Measurements from ENCODE around the gene ZFX. TPM values are rescaled to one million over a fixed set of nuclear protein-coding genes. Genes with fewer than 3 reads are reported as not detected.
A peak's percentile ranks its signal among the peaks of the same experiment; 100 is the strongest.

The ZFX gene
- total RNA-seq, 6 experiments from 2014 or later = 28.1 to 34.0 (median 32.9) TPM

GRCh38 chrX:24144528-24144927 lies 5.0 kb upstream of the ZFX start:
- H3K4me1 Mint-ChIP-seq (ENCODE audit: low read depth) = peaks cover 49% of the 10 kb centered on the region
- H3K9me3 Mint-ChIP-seq = no peaks in the 10 kb centered on the region
- TF ChIP-seq CTCF (IDR thresholded peaks at IDR 0.05) = no peak
- DNase-seq = no peak
- H3K27ac Mint-ChIP-seq = no peak overlapping the region
- H3K36me3 Mint-ChIP-seq (ENCODE audit: low read depth) = no peaks in the 10 kb centered on the region
- no peaks in the 10 kb centered on the region for H3K27me3 Mint-ChIP-seq (ENCODE audit: insufficient read depth)
- H3K4me3 Mint-ChIP-seq = no peak overlapping the region

GRCh38 chrX:24145303-24146186 lies 4.0 kb upstream of the ZFX start:
- Mint-ChIP-seq H3K4me1 (ENCODE audit: low read depth) (peaks cover 49% of the 10 kb centered on the region), H3K27me3 (ENCODE audit: insufficient read depth) (no peaks in the 10 kb centered on the region), H3K27ac (peak overlapping the region; percentile 92), H3K36me3 (ENCODE audit: low read depth) (peaks cover under 1% of the 10 kb centered on the region; the same call in 1 of the 2 replicates), H3K4me3 (peak overlapping the region; percentile 80), H3K9me3 (no peaks in the 10 kb centered on the region)
- TF ChIP-seq CTCF (IDR thresholded peaks at IDR 0.05) = no peak; the same call in 1 of the 2 replicates
- DNase-seq = peak; percentile 62

- no peak for TF ChIP-seq CTCF (IDR thresholded peaks at IDR 0.05)
- peaks cover 54% of the 10 kb centered on the region for H3K4me1 Mint-ChIP-seq (ENCODE audit: low read depth)
- peak overlapping the region; percentile 92 for H3K27ac Mint-ChIP-seq
- peaks cover 9% of the 10 kb centered on the region for H3K36me3 Mint-ChIP-seq (ENCODE audit: low read depth)
- H3K27me3 Mint-ChIP-seq (ENCODE audit: insufficient read depth) = peaks cover 3% of the 10 kb centered on the region; the same call in 1 of the 2 replicates
- no peaks in the 10 kb centered on the region for H3K9me3 Mint-ChIP-seq
- peak overlapping the region; percentile 80 for H3K4me3 Mint-ChIP-seq
- no peak for DNase-seq
Observed at GRCh38 chrX:24146283-24146949, 3.1 kb upstream of the ZFX start.

- TF ChIP-seq CTCF (IDR thresholded peaks at IDR 0.05) = no peak
- Mint-ChIP-seq H3K4me3 (peak overlapping the region; percentile 80; the same call in 1 of the 2 replicates), H3K27ac (peak overlapping the region; percentile 92), H3K36me3 (ENCODE audit: low read depth) (peaks cover 13% of the 10 kb centered on the region), H3K4me1 (ENCODE audit: low read depth) (peaks cover 60% of the 10 kb centered on the region), H3K9me3 (no peaks in the 10 kb centered on the region), H3K27me3 (ENCODE audit: insufficient read depth) (peaks cover 3% of the 10 kb centered on the region; the same call in 1 of the 2 replicates)
- no peak for DNase-seq
Observed at GRCh38 chrX:24147165-24147564, 2.4 kb upstream of the ZFX start.

GRCh38 chrX:24148121-24148520 lies 1.4 kb upstream of the ZFX start:
- DNase-seq = no peak
- H3K27me3 Mint-ChIP-seq (ENCODE audit: insufficient read depth) = peaks cover 3% of the 10 kb centered on the region; the same call in 1 of the 2 replicates
- H3K9me3 Mint-ChIP-seq = no peaks in the 10 kb centered on the region
- H3K27ac Mint-ChIP-seq = peak overlapping the region; percentile 94
- H3K4me3 Mint-ChIP-seq = peak overlapping the region; percentile 85
- H3K4me1 Mint-ChIP-seq (ENCODE audit: low read depth) = peaks cover 65% of the 10 kb centered on the region
- H3K36me3 Mint-ChIP-seq (ENCODE audit: low read depth) = peaks cover 13% of the 10 kb centered on the region
- TF ChIP-seq CTCF (IDR thresholded peaks at IDR 0.05) = no peak
